ENCODE results near the gene KIAA1328. TPM values are rescaled to one million over a fixed set of nuclear protein-coding genes. Genes with fewer than 3 reads are reported as not detected.

The KIAA1328 gene
- 10.2 and 12.4 TPM in 2 replicates for total RNA-seq (2022)
- Bru-seq, nascent RNA, result percentile 57 among the genes with signal in this experiment
- percentile 54 among the genes with signal in this experiment for BruChase-seq, experiment 1, labeled RNA remaining after a 6-hour chase
- percentile 54 among the genes with signal in this experiment for BruChase-seq, experiment 2, labeled RNA remaining after a 2-hour chase
- long read RNA-seq, partial matches to known transcripts, result 0 of 3 reads
- long read RNA-seq, other reads (novel, unspliced or antisense), result 0 of 3 reads

- no TSS peak for BruUV-seq (replicated peaks)
- H3K27me3 Mint-ChIP-seq (ENCODE audit: unreplicated experiment), result no peaks in the 10 kb centered on the region
- intact Hi-C loops (cut with micrococcal nuclease; ENCODE audit: unreplicated experiment), result no loop called here
Observed at GRCh38 chr18:36828630-36829361, at the start of gene KIAA1328, which contains the start of gene TPGS2. Gene KIAA1328, plus strand, starts transcription at chr18:36829127. Its CDS starts 12 bp downstream, at chr18:36829139. Gene TPGS2, minus strand, starts transcription at chr18:36829002. Its CDS starts 235 bp downstream, at chr18:36828767.

GRCh38 chr18:36780748-36781147 is 48.2 kb upstream of the KIAA1328 start:
- no peak for DNase-seq
- no peak overlapping the region for H3K27ac Mint-ChIP-seq (ENCODE audit: unreplicated experiment)
- H3K36me3 Mint-ChIP-seq (ENCODE audit: insufficient read depth, unreplicated experiment), result peaks cover 6% of the 10 kb centered on the region
- no peaks in the 10 kb centered on the region for H3K27me3 Mint-ChIP-seq (ENCODE audit: unreplicated experiment)
- H3K9me3 Mint-ChIP-seq (ENCODE audit: low read depth, unreplicated experiment), result no peaks in the 10 kb centered on the region
- no peak overlapping the region for H3K4me3 Mint-ChIP-seq (ENCODE audit: low read depth, unreplicated experiment)
- CTCF ChIA-PET, result no interaction called here
- intact Hi-C loops (cut with micrococcal nuclease; ENCODE audit: unreplicated experiment), result no loop called here
- H3K4me1 Mint-ChIP-seq (ENCODE audit: low read depth, unreplicated experiment), result no peaks in the 10 kb centered on the region
- no TSS peak for BruUV-seq (replicated peaks)
- no peak for TF ChIP-seq CTCF (IDR thresholded peaks at IDR 0.05; ENCODE audit: unreplicated experiment)

More at GRCh38 chr18:36828630-36829361, at the start of gene KIAA1328, which contains the start of gene TPGS2:
- Mint-ChIP-seq H3K27ac (ENCODE audit: unreplicated experiment) (peak within 1 kb of the TSS; percentile 91), H3K4me3 (ENCODE audit: low read depth, unreplicated experiment) (peak within 1 kb of the TSS; percentile 95), H3K9me3 (ENCODE audit: low read depth, unreplicated experiment) (no peaks in the 10 kb centered on the region), H3K4me1 (ENCODE audit: low read depth, unreplicated experiment) (peaks cover 32% of the 10 kb centered on the region), H3K36me3 (ENCODE audit: insufficient read depth, unreplicated experiment) (peaks cover 29% of the 10 kb centered on the region)
- DNase-seq, result peak; percentile 93
- peak; percentile 64 for TF ChIP-seq CTCF (IDR thresholded peaks at IDR 0.05; ENCODE audit: unreplicated experiment)
- CTCF ChIA-PET, result interaction anchor here (0.6 to 1.7 kb wide), 6 partner anchors 57 to 1720 kb away, joined by 3 to 8 read pairs (median 3); no protein-coding TSS in a partner anchor

GRCh38 chr18:36782710-36783109 is 46.2 kb upstream of the KIAA1328 start:
- no peaks in the 10 kb centered on the region for H3K9me3 Mint-ChIP-seq (ENCODE audit: low read depth, unreplicated experiment)
- H3K27ac Mint-ChIP-seq (ENCODE audit: unreplicated experiment), result no peak overlapping the region
- no peak overlapping the region for H3K4me3 Mint-ChIP-seq (ENCODE audit: low read depth, unreplicated experiment)
- CTCF ChIA-PET, result no interaction called here
- intact Hi-C loops (cut with micrococcal nuclease; ENCODE audit: unreplicated experiment), result no loop called here
- H3K27me3 Mint-ChIP-seq (ENCODE audit: unreplicated experiment), result no peaks in the 10 kb centered on the region
- no peak for TF ChIP-seq CTCF (IDR thresholded peaks at IDR 0.05; ENCODE audit: unreplicated experiment)
- no TSS peak for BruUV-seq (replicated peaks)
- peaks cover 6% of the 10 kb centered on the region for H3K36me3 Mint-ChIP-seq (ENCODE audit: insufficient read depth, unreplicated experiment)
- DNase-seq, result no peak
- H3K4me1 Mint-ChIP-seq (ENCODE audit: low read depth, unreplicated experiment), result no peaks in the 10 kb centered on the region

- Mint-ChIP-seq H3K9me3 (ENCODE audit: low read depth, unreplicated experiment) (no peaks in the 10 kb centered on the region), H3K27me3 (ENCODE audit: unreplicated experiment) (no peaks in the 10 kb centered on the region), H3K4me3 (ENCODE audit: low read depth, unreplicated experiment) (no peak overlapping the region), H3K4me1 (ENCODE audit: low read depth, unreplicated experiment) (no peaks in the 10 kb centered on the region), H3K27ac (ENCODE audit: unreplicated experiment) (no peak overlapping the region), H3K36me3 (ENCODE audit: insufficient read depth, unreplicated experiment) (peaks cover 6% of the 10 kb centered on the region)
- no peak for TF ChIP-seq CTCF (IDR thresholded peaks at IDR 0.05; ENCODE audit: unreplicated experiment)
- intact Hi-C loops (cut with micrococcal nuclease; ENCODE audit: unreplicated experiment), result no loop called here
- BruUV-seq (replicated peaks), result no TSS peak
- no peak for DNase-seq
- CTCF ChIA-PET, result no interaction called here
Observed at GRCh38 chr18:36783792-36784191, 45.1 kb upstream of the KIAA1328 start.

Measured in Calu3 (cell line).